Keratinocyte (primary cell): Measurements from ENCODE around the gene FN3KRP.

ENCODE experiments used
- CTCF ChIP-seq, 3 experiments: IDR thresholded peaks in 1 of 3; conservative IDR thresholded peaks in 1 of 3; optimal IDR thresholded peaks in 1 of 3; 2 replicates in 2 of 3; 3 replicates in 1 of 3; pipeline versions ENCODE3 to v1.5.1; 2011; ENCODE audit warnings: low read length in 3 of 3, mild to moderate bottlenecking in 3 of 3, moderate library complexity in 2 of 3, control low read depth in 1 of 3, inconsistent platforms in 1 of 3; ENCODE audit not compliant: insufficient read depth in 2 of 3; ENCODE audit errors: extremely low read depth in 1 of 3
- EZH2 ChIP-seq: IDR thresholded peaks from one replicate; pipeline ENCODE4 v1.6.1; 2012; ENCODE audit warnings: inconsistent platforms, mild to moderate bottlenecking, low read length, moderate library complexity

GRCh38 chr17:82743344-82744219 is 27.1 kb downstream of the FN3KRP start:
- TF ChIP-seq CTCF (optimal IDR thresholded peaks at IDR 0.05 in 1 of 3, IDR thresholded peaks at IDR 0.05 in 1 of 3, conservative IDR thresholded peaks at IDR 0.05 in 1 of 3; ENCODE audit: extremely low read depth in 1 of 3, insufficient read depth in 2 of 3, low read length in 3 of 3) (no peak), EZH2 (no peak)
